HFF-Myc (cell line): Measurements from ENCODE around the gene DDAH2.

Experiments used
- DNase-seq: peaks from one replicate; pipeline ENCODE4 v3.0.0-alpha.2; 2011; ENCODE audit warnings: low read depth; ENCODE audit errors: extremely low read depth
- H3K4me3 ChIP-seq: replicated peaks from 2 replicates; pipeline ENCODE4 v1.5.1; 2011; ENCODE audit warnings: low read depth, mild to moderate bottlenecking, control low read depth, low read length
- CTCF ChIP-seq: IDR thresholded peaks from 2 replicates; pipeline ENCODE4 v1.5.1; 2012; ENCODE audit warnings: mild to moderate bottlenecking, low read depth, low read length, control low read depth; ENCODE audit errors: missing control alignments

Gene DDAH2

GRCh38 chr6:31734247-31734820 is 5.2 kb upstream of the DDAH2 start:
- no peak for DNase-seq
- H3K4me3 ChIP-seq = peak overlapping the region; percentile 97
- no peak for TF ChIP-seq CTCF

DNA sequence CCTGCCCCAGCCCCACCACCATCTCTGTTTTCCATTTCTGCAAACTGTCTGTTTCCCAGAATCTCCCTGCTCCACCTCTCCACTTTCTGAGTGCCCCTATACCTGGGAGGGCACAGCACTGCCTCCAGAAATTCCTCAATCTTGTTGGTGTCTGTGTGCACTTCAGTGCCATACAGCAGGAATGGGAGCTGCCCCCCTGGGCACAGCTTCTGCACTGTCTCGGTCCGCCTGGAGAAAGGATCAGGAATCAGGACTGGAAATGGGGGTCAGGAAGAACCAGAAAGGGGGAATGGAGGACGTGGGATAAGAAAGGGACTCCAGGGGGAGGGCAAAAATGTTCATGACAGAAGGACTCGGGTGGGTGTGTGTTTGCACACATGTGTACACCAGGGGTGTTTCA is 4.6 kb upstream of the DDAH2 start:
- no peak for DNase-seq
- TF ChIP-seq CTCF = no peak
- H3K4me3 ChIP-seq = peak overlapping the region; percentile 97

DNA sequence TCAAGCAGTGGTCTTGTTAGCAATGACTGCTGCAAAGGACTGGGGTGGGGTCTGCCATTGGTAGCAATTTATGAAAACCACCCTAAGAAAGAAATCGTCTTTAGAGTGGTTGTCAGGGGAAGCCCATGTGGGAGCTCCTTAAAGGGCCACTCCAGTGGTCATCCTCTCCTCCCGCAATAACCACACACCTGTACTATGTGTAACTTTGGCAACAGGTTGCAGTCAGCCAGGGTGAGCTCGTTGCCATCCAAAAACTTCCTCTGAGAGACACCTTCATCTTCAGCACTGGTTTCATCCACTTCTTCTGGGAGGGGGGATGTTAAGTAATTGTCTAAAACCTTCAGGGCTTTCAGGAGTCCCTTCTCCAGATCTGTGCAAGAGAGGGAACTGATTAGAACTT is 2.9 kb upstream of the DDAH2 start:
- no peak overlapping the region for H3K4me3 ChIP-seq
- DNase-seq = no peak
- no peak for TF ChIP-seq CTCF

DNA sequence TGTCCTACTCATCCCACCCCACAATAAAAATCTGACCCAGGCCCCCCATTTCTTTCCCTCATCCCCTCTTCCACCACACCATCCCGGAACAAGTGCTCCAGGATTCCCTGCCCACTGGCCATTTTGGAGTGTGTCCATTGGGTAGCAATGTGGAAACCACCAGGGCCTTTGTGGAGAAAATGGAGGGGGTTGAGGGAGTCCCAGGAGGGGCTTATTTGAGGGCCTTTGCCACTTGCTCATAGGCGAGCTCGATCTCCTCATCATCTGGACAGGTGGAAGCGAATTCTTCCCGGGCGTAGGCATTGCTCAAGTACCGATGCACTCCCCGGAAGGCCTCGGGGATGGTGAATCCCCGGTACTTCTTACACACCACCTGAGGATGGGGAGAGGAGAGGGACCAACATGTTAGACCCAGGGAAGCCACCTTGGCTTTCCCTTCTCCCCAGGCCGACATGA is 1.6 kb upstream of the DDAH2 start:
- peak overlapping the region; percentile 63 for H3K4me3 ChIP-seq
- no peak for TF ChIP-seq CTCF
- DNase-seq = no peak

DNA sequence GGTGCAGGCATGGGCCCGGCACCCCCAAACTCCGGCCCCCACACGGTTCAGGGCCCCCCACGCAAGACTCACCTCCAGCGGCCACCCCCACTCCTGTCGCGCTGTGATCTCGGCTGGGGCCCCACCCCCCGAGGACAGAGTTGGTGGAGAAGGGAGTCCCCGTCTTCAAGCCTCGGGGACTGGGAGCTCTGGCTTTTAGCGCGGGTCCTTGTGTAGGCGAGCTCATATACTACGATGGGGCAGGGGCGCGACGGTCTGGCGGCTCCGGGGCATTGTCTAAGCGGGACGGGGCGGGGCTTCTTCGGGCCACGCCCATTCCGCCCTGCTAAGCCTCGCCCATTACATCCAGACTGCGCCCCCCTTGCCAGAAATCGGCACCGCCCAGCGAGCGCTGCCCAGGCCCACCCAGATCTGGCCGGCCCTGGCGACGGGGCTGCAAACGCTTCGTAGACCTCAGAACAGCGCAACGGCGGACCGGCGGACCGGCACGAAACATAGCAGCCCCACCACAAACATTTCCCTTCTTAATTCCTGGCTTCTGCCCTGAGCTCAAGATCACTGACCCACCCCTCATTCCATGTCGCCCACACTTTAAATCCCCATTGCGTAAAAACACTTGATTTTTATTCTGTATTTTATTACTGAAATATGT is 1.0 kb upstream of the DDAH2 start:
- peak; percentile 62 for DNase-seq
- no peak for TF ChIP-seq CTCF
- H3K4me3 ChIP-seq = peak overlapping the region; percentile 63

DNA sequence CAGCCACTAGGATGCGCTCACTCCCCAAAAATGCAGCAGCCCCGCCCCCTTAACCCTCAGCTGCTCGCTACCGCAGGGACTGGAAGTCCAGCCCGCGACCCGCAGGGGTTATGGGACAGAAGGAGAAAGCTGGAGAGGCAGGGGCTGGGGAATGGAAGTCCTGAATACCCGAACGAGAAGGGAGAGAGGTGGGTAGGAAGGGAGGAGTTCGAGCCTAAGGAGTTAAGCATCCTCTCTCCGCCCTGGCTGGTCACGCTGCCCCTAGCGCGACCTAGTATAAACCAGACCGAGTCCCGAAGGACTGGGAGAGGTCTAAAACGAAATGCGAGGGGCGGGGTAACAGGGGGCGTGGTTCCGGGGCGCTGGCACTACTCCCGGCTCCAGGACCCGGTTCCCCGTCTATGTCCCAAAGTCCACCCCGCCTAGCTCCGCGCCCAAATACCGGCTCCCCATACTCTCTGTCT is 448 bp upstream of the DDAH2 start:
- peak overlapping the region; percentile 63 for H3K4me3 ChIP-seq
- no peak for TF ChIP-seq CTCF
- DNase-seq = no peak
